HuH-7 (cell line): ENCODE measurements around the gene CHST12.

Experiments
- DNase-seq: peaks from one replicate; pipeline ENCODE4 v3.0.0; 2011; ENCODE audit warnings: low spot score

CHST12 gene

GRCh38 chr7:2479276-2480069 is 76.1 kb downstream of the CHST12 start:
- DNase-seq = no peak

- no peak for DNase-seq
Observed at GRCh38 chr7:2480070-2480408, 76.6 kb downstream of the CHST12 start.

GRCh38 chr7:2481195-2481594 is 77.8 kb downstream of the CHST12 start:
- no peak for DNase-seq

GRCh38 chr7:2482725-2483451 is 79.5 kb downstream of the CHST12 start:
- no peak for DNase-seq

GRCh38 chr7:2483494-2483893 is 80.1 kb downstream of the CHST12 start:
- DNase-seq = no peak

GRCh38 chr7:2484868-2485267 is 81.5 kb downstream of the CHST12 start:
- DNase-seq = no peak

GRCh38 chr7:2487586-2488271 is 84.3 kb downstream of the CHST12 start:
- DNase-seq = no peak

GRCh38 chr7:2488272-2488645 is 84.8 kb downstream of the CHST12 start:
- no peak for DNase-seq

- DNase-seq = no peak
Observed at GRCh38 chr7:2488681-2489080, 85.3 kb downstream of the CHST12 start.

- no peak for DNase-seq
Observed at GRCh38 chr7:2490181-2490651, 86.8 kb downstream of the CHST12 start.

GRCh38 chr7:2492038-2492437 is 88.6 kb downstream of the CHST12 start:
- no peak for DNase-seq

- DNase-seq = no peak
Observed at GRCh38 chr7:2493205-2494164, 90.1 kb downstream of the CHST12 start.

GRCh38 chr7:2494191-2495130 is 91.0 kb downstream of the CHST12 start:
- no peak for DNase-seq

- no peak for DNase-seq
Observed at GRCh38 chr7:2495418-2496299, 92.2 kb downstream of the CHST12 start.

GRCh38 chr7:2496375-2496774 is 93.0 kb downstream of the CHST12 start:
- no peak for DNase-seq

- DNase-seq = no peak
Observed at GRCh38 chr7:2497065-2497464, 93.7 kb downstream of the CHST12 start.

- no peak for DNase-seq
Observed at GRCh38 chr7:2497500-2498336, 94.3 kb downstream of the CHST12 start.
